Measurements from ENCODE around the gene NAP1L5.

Gene NAP1L5

GRCh38 chr4:88734403-88734949 lies 36.8 kb upstream of the NAP1L5 start:
- Histone ChIP-seq H4K20me1 (ENCODE audit: insufficient read depth, low read length, poor library complexity, severe bottlenecking) (no peaks in the 10 kb centered on the region), H3K9me2 (replicated peaks; ENCODE audit: low read depth, low read length) (no peaks in the 10 kb centered on the region), H3K79me2 (ENCODE audit: insufficient read depth, low read length) (no peaks in the 10 kb centered on the region), H3K36me3 (ENCODE audit: insufficient read depth, low read length) (peaks cover 30% of the 10 kb centered on the region; the same call in 1 of the 2 replicates), H2AFZ (ENCODE audit: low read length) (no peak overlapping the region), H3K4me3 (ENCODE audit: low read length, poor library complexity, severe bottlenecking) (no peak overlapping the region), H3K4me1 (ENCODE audit: insufficient read depth, low read length, poor library complexity, severe bottlenecking) (peaks cover 9% of the 10 kb centered on the region), H3K4me2 (ENCODE audit: low read depth, low read length, poor library complexity, severe bottlenecking) (no peak overlapping the region), H3K9ac (ENCODE audit: low read depth, low read length, poor library complexity, severe bottlenecking) (no peak overlapping the region), H3F3A (ENCODE audit: low read depth) (no peaks in the 10 kb centered on the region), H3K27me3 (ENCODE audit: insufficient read depth, low read length, poor library complexity, severe bottlenecking) (no peaks in the 10 kb centered on the region), H3K9me3 (ENCODE audit: insufficient read depth, low read depth, low read length) (no peaks in the 10 kb centered on the region)
- TF ChIP-seq EZH2phosphoT487 (IDR thresholded peaks at IDR 0.05; ENCODE audit: borderline replicate concordance) (no peak), CTCF (conservative IDR thresholded peaks at IDR 0.05; ENCODE audit: low read length) (no peak)

GRCh38 chr4:88732714-88733368 lies 35.2 kb upstream of the NAP1L5 start:
- Histone ChIP-seq H3K36me3 (ENCODE audit: insufficient read depth, low read length) (peaks cover 25% of the 10 kb centered on the region; the same call in 1 of the 2 replicates), H4K20me1 (ENCODE audit: insufficient read depth, low read length, poor library complexity, severe bottlenecking) (no peaks in the 10 kb centered on the region), H3K4me2 (ENCODE audit: low read depth, low read length, poor library complexity, severe bottlenecking) (no peak overlapping the region), H3K27me3 (ENCODE audit: insufficient read depth, low read length, poor library complexity, severe bottlenecking) (no peaks in the 10 kb centered on the region), H3F3A (ENCODE audit: low read depth) (no peaks in the 10 kb centered on the region), H3K9me3 (ENCODE audit: insufficient read depth, low read depth, low read length) (no peaks in the 10 kb centered on the region), H2AFZ (ENCODE audit: low read length) (no peak overlapping the region), H3K79me2 (ENCODE audit: insufficient read depth, low read length) (no peaks in the 10 kb centered on the region), H3K9ac (ENCODE audit: low read depth, low read length, poor library complexity, severe bottlenecking) (no peak overlapping the region), H3K4me3 (ENCODE audit: low read length, poor library complexity, severe bottlenecking) (no peak overlapping the region), H3K4me1 (ENCODE audit: insufficient read depth, low read length, poor library complexity, severe bottlenecking) (peaks cover 20% of the 10 kb centered on the region), H3K9me2 (replicated peaks; ENCODE audit: low read depth, low read length) (no peaks in the 10 kb centered on the region)
- TF ChIP-seq CTCF (conservative IDR thresholded peaks at IDR 0.05; ENCODE audit: low read length) (no peak), EZH2phosphoT487 (IDR thresholded peaks at IDR 0.05; ENCODE audit: borderline replicate concordance) (no peak)

GRCh38 chr4:88731381-88731780 lies 33.8 kb upstream of the NAP1L5 start:
- H3K27me3 ChIP-seq (ENCODE audit: insufficient read depth, low read length, poor library complexity, severe bottlenecking) = no peaks in the 10 kb centered on the region
- no peak overlapping the region for H2AFZ ChIP-seq (ENCODE audit: low read length)
- H3K4me2 ChIP-seq (ENCODE audit: low read depth, low read length, poor library complexity, severe bottlenecking) = no peak overlapping the region
- no peak overlapping the region for H3K4me3 ChIP-seq (ENCODE audit: low read length, poor library complexity, severe bottlenecking)
- peaks cover 20% of the 10 kb centered on the region for H3K4me1 ChIP-seq (ENCODE audit: insufficient read depth, low read length, poor library complexity, severe bottlenecking)
- H3K36me3 ChIP-seq (ENCODE audit: insufficient read depth, low read length) = peaks cover 34% of the 10 kb centered on the region; the same call in 1 of the 2 replicates
- no peaks in the 10 kb centered on the region for H3F3A ChIP-seq (ENCODE audit: low read depth)
- TF ChIP-seq CTCF (conservative IDR thresholded peaks at IDR 0.05; ENCODE audit: low read length) (no peak), EZH2phosphoT487 (IDR thresholded peaks at IDR 0.05; ENCODE audit: borderline replicate concordance) (no peak)
- H3K9ac ChIP-seq (ENCODE audit: low read depth, low read length, poor library complexity, severe bottlenecking) = no peak overlapping the region
- no peaks in the 10 kb centered on the region for H3K79me2 ChIP-seq (ENCODE audit: insufficient read depth, low read length)
- H3K9me2 ChIP-seq (replicated peaks; ENCODE audit: low read depth, low read length) = no peaks in the 10 kb centered on the region
- no peaks in the 10 kb centered on the region for H3K9me3 ChIP-seq (ENCODE audit: insufficient read depth, low read depth, low read length)
- no peaks in the 10 kb centered on the region for H4K20me1 ChIP-seq (ENCODE audit: insufficient read depth, low read length, poor library complexity, severe bottlenecking)
